Esophagus squamous epithelium (tissue), 4 donors: Measurements from ENCODE around the gene SPOCK1.

Experiments used
- POLR2A ChIP-seq, 4 donors: fragments of 450-650 bp; IDR thresholded peaks; one replicate each; pipeline ENCODE4 v1.6.1; 2017; ENCODE audit warnings: antibody characterized with exemption in 4 of 4, mild to moderate bottlenecking in 4 of 4, moderate library complexity in 3 of 4
- TF ChIP-seq, protein P1 (sequence below), 6 experiments: fragments of 450-650 bp in 4 of 6; fragments of 200-600 bp in 2 of 6; sonication (generic) in 2 of 6; IDR thresholded peaks; one replicate each; pipeline ENCODE4 v1.5.1; 2016 to 2019; ENCODE audit warnings: antibody characterized with exemption in 6 of 6, mild to moderate bottlenecking in 4 of 6, moderate library complexity in 4 of 6

DNA sequence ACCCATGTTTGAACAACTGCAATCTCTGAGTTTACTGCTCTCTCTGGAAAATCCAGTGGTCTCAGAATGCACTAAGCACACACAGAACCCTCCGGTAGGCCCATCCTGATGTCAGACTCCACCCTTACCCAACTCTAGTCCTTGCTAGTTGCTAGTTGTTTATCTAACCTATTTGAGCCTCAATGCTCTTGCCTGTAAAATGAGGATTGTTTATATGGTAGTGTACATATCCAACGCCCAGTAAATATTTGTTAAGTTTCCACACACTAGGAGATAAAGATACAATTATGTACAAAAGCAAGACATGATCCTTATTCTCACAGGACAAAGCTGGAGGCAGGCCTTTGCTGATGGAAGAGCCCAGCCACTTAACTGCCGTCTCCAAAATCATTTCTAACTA lies 192.2 kb downstream of the SPOCK1 start:
- TF ChIP-seq, protein P1, sequence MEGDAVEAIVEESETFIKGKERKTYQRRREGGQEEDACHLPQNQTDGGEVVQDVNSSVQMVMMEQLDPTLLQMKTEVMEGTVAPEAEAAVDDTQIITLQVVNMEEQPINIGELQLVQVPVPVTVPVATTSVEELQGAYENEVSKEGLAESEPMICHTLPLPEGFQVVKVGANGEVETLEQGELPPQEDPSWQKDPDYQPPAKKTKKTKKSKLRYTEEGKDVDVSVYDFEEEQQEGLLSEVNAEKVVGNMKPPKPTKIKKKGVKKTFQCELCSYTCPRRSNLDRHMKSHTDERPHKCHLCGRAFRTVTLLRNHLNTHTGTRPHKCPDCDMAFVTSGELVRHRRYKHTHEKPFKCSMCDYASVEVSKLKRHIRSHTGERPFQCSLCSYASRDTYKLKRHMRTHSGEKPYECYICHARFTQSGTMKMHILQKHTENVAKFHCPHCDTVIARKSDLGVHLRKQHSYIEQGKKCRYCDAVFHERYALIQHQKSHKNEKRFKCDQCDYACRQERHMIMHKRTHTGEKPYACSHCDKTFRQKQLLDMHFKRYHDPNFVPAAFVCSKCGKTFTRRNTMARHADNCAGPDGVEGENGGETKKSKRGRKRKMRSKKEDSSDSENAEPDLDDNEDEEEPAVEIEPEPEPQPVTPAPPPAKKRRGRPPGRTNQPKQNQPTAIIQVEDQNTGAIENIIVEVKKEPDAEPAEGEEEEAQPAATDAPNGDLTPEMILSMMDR (IDR thresholded peaks at IDR 0.05): no peak
- no peak for TF ChIP-seq POLR2A (IDR thresholded peaks at IDR 0.05)
